Body of pancreas (tissue), 4 donors: Measurements from ENCODE around the gene SRPK1.

ENCODE experiments used
- POLR2A ChIP-seq, 3 donors: fragments of 450-650 bp; IDR thresholded peaks; one replicate each; pipeline ENCODE4 v1.6.1; 2016; ENCODE audit warnings: antibody characterized with exemption in 3 of 3, mild to moderate bottlenecking in 2 of 3
- TF ChIP-seq, protein P1 (sequence below), 7 experiments: fragments of 450-650 bp in 4 of 7; fragments of 200-600 bp in 3 of 7; sonication (generic) in 3 of 7; IDR thresholded peaks; one replicate each; pipeline ENCODE4 v1.5.1; 2016 to 2019; ENCODE audit warnings: antibody characterized with exemption in 7 of 7

- TF ChIP-seq POLR2A (IDR thresholded peaks at IDR 0.05): no peak
- TF ChIP-seq, protein P1, sequence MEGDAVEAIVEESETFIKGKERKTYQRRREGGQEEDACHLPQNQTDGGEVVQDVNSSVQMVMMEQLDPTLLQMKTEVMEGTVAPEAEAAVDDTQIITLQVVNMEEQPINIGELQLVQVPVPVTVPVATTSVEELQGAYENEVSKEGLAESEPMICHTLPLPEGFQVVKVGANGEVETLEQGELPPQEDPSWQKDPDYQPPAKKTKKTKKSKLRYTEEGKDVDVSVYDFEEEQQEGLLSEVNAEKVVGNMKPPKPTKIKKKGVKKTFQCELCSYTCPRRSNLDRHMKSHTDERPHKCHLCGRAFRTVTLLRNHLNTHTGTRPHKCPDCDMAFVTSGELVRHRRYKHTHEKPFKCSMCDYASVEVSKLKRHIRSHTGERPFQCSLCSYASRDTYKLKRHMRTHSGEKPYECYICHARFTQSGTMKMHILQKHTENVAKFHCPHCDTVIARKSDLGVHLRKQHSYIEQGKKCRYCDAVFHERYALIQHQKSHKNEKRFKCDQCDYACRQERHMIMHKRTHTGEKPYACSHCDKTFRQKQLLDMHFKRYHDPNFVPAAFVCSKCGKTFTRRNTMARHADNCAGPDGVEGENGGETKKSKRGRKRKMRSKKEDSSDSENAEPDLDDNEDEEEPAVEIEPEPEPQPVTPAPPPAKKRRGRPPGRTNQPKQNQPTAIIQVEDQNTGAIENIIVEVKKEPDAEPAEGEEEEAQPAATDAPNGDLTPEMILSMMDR (IDR thresholded peaks at IDR 0.05): no peak
Observed at GRCh38 chr6:35796236-35796635, 124.7 kb downstream of the SRPK1 start.
